Left ventricle myocardium superior (tissue), 1 donor: ENCODE data around the gene BZW2. TPM values are rescaled to one million over a fixed set of nuclear protein-coding genes. Genes with fewer than 3 reads are reported as not detected.
A peak's percentile ranks its signal among the peaks of the same experiment; 100 is the strongest.

Source experiments
- ATAC-seq: fragments of 200-7000 bp; cut with Tn5 transposase; one replicate; pipeline ENCODE4 v1.9.1; 2020; ENCODE audit warnings: mild to moderate bottlenecking, moderate library complexity
- DNase-seq: peaks from one replicate; pipeline ENCODE4 v3.0.0-alpha.2; 2020
- intact Hi-C: fragments of 100-400 bp; cut with micrococcal nuclease; formaldehyde crosslinking; loops from one replicate; pipeline ENCODE4 v1.11.0; 2022
- total RNA-seq: library from RNA; stranded (reverse); fragmentation: NEBNext Ultra II Directional; extraction: Animal tissue kit (Norgen Biotek cat#: 25700); gene quantifications from one replicate; pipeline ENCODE4 v1.2.1, GENCODE V29; 2021
- donor health status: DM: no; HTN: yes; CAD: no; lungs with severe emphysema.

The BZW2 gene
- total RNA-seq, 1 donor from 2014 or later, result 377 TPM

DNA sequence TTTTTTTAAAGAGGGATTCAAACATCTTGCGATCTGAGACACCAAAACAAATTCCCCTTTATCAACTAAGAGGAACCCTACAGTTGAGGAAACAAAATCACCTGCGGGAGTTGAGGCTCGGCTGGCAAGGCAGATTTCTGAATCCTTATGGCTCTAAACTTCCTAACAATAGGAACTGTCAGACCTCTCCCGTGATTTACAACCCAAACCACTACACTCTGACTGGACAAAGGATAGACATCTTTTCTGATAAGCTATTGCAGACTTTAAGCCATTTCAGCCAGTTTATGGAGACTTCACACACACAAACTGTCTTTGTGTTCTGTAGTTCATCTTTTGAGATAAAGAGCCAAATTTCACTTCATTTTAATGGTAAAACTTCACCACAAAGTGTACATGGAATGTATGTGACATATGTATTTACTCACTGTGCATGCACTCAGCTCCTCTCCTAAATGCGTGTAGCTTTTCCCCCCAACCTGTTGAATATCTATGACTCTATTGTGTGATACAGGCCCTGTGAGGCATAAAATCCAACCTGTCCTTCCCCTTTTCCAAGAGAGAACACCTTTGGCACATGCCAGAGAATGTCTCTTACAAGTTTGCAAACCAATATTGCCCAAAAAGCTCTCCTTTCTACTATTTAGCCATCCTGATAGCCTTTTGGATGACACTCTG is 92.2 kb downstream of the BZW2 start:
- DNase-seq (no peak), ATAC-seq (no peak)
- intact Hi-C loops, result no loop called here

DNA sequence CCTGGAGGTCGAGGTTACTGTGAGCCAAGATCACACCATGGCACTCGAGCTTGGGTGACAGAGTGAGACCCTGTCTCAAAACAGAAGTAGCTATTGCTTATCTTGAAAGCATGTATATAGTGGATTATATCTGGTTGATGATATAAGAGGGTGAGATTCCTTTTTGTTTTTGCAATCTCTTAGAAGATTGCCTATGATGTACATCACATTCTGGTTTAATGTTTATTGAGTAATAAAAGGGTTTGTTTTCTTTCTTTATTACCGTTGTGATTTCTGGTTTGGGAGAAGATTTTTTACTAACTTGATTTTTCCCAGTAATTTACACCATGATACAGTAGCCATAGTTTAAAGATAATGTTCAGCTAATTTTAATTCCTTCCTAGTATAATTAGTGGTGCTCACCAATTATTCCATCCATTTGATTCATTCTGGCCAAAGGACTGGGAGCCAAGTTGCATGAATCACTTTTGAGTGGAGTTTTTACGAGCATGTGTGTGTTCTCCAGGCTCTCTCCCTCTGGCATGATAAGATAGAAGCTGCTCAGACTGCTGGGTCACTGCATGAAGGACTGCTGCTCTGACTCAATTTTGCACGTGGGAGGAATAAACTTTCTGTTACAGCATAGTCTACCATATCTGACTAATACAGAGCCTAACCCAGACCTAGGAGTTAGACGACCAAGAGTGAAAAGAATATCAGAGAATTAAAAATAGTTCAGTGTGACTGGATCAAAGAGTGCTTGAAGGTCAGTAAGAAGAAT is 94.1 kb downstream of the BZW2 start:
- intact Hi-C loops, result no loop called here
- no peak for DNase-seq
- peak; percentile 98 for ATAC-seq

DNA sequence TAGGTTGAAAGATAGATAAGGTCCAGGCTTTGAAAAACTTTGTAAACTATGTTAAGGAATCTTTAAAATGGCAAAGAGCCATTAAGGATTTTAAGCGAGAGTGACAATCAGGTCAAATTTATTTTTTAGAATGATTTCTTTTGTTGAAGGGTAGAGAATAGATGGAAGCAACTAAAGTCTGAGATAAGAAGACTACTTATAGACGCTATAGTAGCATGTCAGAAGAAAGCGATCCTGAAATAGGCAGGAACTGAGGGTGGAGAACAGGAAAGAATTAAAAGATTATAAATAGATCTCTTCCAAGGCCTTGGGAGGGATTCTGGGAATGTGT is 94.6 kb downstream of the BZW2 start:
- ATAC-seq, result no peak
- DNase-seq, result no peak
- intact Hi-C loops, result no loop called here

GRCh38 chr7:16740996-16741395 is 95.0 kb downstream of the BZW2 start:
- intact Hi-C loops, result no loop called here
- ATAC-seq (peak; percentile 13), DNase-seq (no peak)

DNA sequence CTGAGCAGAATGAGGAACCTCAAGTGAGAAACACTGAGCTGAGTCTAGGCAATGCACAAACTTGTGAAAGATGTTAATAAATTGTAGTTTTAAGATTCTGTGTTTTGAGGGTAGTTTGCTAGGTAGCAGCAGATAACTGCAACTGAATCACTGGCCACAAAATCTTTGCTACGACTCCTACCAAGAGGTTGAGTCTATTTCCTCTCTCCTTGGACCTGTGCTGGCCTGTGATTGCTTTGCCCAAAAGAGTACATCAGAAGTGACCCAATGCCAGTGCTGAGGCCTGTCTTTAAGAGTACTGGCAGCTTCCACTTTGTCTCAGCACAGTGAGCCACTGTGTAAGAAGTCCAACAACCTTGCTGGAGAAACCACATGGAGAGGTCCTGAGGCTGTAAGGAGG is 95.7 kb downstream of the BZW2 start:
- intact Hi-C loops, result no loop called here
- ATAC-seq (no peak), DNase-seq (no peak)

DNA sequence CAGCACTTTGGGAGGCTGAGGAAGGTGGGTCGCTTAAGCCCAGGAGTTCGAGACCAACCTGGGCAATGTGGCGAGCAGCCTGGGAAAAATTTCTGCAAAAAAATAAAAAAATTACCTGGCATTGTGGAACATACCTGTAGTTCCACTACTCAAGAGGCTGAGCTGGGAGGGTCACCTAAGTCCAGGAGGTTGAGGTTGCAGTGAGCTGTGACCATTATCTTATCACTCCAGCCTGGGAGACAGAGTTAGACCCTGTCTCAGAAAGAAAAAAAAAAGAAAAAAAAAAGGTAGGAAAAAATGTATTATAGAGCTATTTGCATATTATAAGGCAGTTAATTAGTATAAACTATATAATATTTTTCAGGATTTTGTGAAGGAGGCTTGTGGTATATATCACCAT is 96.6 kb downstream of the BZW2 start:
- DNase-seq (no peak), ATAC-seq (no peak)
- intact Hi-C loops, result no loop called here

- intact Hi-C loops, result no loop called here
- no peak for DNase-seq
- ATAC-seq, result no peak
Observed at GRCh38 chr7:16743236-16743635, 97.3 kb downstream of the BZW2 start.

- intact Hi-C loops, result no loop called here
- DNase-seq (no peak), ATAC-seq (no peak)
Observed at GRCh38 chr7:16744518-16745250, 98.7 kb downstream of the BZW2 start.

GRCh38 chr7:16745645-16746044 is 99.7 kb downstream of the BZW2 start:
- intact Hi-C loops, result no loop called here
- DNase-seq (no peak), ATAC-seq (no peak)

- ATAC-seq (peak; percentile 95), DNase-seq (peak; percentile 39)
- intact Hi-C loops, result no loop called here
Observed at GRCh38 chr7:16747102-16747501, 101.1 kb downstream of the BZW2 start.

GRCh38 chr7:16753102-16753931 is 107.3 kb downstream of the BZW2 start, which contains the start of gene TSPAN13:
Gene TSPAN13 (plus strand): TSS chr7:16753755. CDS start chr7:16753968, 213 bp downstream.
- intact Hi-C loops, result no loop called here
- DNase-seq (peak; percentile 87), ATAC-seq (peak; percentile 98)

GRCh38 chr7:16753932-16754855 is 108.2 kb downstream of the BZW2 start:
- intact Hi-C loops, result no loop called here
- DNase-seq (peak; percentile 52), ATAC-seq (peak; percentile 67)

DNA sequence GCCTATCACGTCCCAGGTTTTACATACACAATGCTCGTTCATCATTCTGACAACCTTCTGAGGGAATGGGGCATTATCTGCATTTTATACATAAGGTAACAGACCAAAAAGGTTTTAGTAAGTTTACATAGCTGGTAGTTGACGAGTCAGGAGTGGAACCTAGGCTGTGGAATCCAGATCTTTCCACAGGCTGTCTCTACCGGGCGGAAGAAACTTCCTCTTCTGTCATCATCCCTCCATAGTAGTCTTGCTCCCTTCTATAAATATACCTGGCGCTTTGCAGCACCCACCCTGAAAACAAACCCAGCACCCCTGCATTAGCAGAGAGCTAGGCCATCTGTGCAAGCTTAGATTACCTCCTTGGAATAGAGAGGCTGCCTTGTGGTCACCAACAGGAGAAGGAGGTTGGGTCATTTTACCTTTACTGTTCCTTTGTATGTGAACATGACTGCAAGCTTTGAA is 108.9 kb downstream of the BZW2 start:
- ATAC-seq (no peak), DNase-seq (no peak)
- intact Hi-C loops, result no loop called here

GRCh38 chr7:16755397-16755796 is 109.4 kb downstream of the BZW2 start:
- DNase-seq (no peak), ATAC-seq (no peak)
- intact Hi-C loops, result no loop called here
